Measurements from ENCODE around the gene TTLL10. TPM values are rescaled to one million over a fixed set of nuclear protein-coding genes. Genes with fewer than 3 reads are reported as not detected.

The TTLL10 gene
- total RNA-seq (2021) (4.0 and 5.8 TPM in 2 replicates), Bru-seq, nascent RNA (percentile 43 among the genes with signal in this experiment), BruChase-seq, experiment 1, labeled RNA remaining after a 2-hour chase (percentile 48 among the genes with signal in this experiment), BruChase-seq, experiment 2, labeled RNA remaining after a 6-hour chase (percentile 41 among the genes with signal in this experiment)
- long read RNA-seq, partial matches to known transcripts = 2 of 2 reads
- long read RNA-seq, other reads (novel, unspliced or antisense) = 0 of 2 reads

GRCh38 chr1:1173793-1174415 is at the start of gene TTLL10:
Gene TTLL10 (plus strand): TSS chr1:1173880. CDS start chr1:1179216, 5,336 bp downstream.
- DNase-seq = no peak

GRCh38 chr1:1124508-1124785 is 49.2 kb upstream of the TTLL10 start:
- intact Hi-C loops (cut with micrococcal nuclease; ENCODE audit: unreplicated experiment) = loop anchor here (2.0 kb wide), 1 partner anchor 38 kb away; no protein-coding TSS in a partner anchor
- BruUV-seq (replicated peaks) = no TSS peak
- CTCF ChIA-PET = interaction anchor here (0.7 kb wide), 1 partner anchor 167 kb away, joined by 5 read pairs; no protein-coding TSS in a partner anchor
- H4K20me1 ChIP-seq (ENCODE audit: insufficient read depth) = no peaks in the 10 kb centered on the region
- no peaks in the 10 kb centered on the region for H3K79me2 ChIP-seq (ENCODE audit: low read depth)
- no peaks in the 10 kb centered on the region for H3K9me3 ChIP-seq (ENCODE audit: insufficient read depth, low read depth)
- H3K9me2 ChIP-seq (ENCODE audit: insufficient read depth) = no peaks in the 10 kb centered on the region
- POLR2A ChIA-PET (ENCODE audit: unreplicated experiment) = interaction anchor here (0.6 kb wide), 1 partner anchor 38 kb away, joined by 4 read pairs; no protein-coding TSS in a partner anchor
- H3F3A ChIP-seq (ENCODE audit: insufficient read depth, low read depth) = peaks cover 28% of the 10 kb centered on the region; the same call in 1 of the 2 replicates
- H3K4me2 ChIP-seq = peak overlapping the region; percentile 69
- H3K4me1 ChIP-seq (replicated peaks; ENCODE audit: insufficient read depth) = peaks cover 22% of the 10 kb centered on the region
- no peak for DNase-seq
- H2AFZ ChIP-seq = no peak overlapping the region; the same call in 1 of the 2 replicates
- H3K27me3 ChIP-seq (ENCODE audit: insufficient read depth, low read depth) = no peaks in the 10 kb centered on the region
- H3K4me3 ChIP-seq = peak overlapping the region; percentile 9; the same call in 1 of the 2 replicates
- no peaks in the 10 kb centered on the region for H3K36me3 ChIP-seq (ENCODE audit: low read depth)
- H3K27ac ChIP-seq = no peak overlapping the region
- TF ChIP-seq, protein P1, sequence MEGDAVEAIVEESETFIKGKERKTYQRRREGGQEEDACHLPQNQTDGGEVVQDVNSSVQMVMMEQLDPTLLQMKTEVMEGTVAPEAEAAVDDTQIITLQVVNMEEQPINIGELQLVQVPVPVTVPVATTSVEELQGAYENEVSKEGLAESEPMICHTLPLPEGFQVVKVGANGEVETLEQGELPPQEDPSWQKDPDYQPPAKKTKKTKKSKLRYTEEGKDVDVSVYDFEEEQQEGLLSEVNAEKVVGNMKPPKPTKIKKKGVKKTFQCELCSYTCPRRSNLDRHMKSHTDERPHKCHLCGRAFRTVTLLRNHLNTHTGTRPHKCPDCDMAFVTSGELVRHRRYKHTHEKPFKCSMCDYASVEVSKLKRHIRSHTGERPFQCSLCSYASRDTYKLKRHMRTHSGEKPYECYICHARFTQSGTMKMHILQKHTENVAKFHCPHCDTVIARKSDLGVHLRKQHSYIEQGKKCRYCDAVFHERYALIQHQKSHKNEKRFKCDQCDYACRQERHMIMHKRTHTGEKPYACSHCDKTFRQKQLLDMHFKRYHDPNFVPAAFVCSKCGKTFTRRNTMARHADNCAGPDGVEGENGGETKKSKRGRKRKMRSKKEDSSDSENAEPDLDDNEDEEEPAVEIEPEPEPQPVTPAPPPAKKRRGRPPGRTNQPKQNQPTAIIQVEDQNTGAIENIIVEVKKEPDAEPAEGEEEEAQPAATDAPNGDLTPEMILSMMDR (conservative IDR thresholded peaks at IDR 0.05) = no peak
- TF ChIP-seq EZH2 (IDR thresholded peaks at IDR 0.05; ENCODE audit: low read depth) = no peak

More at GRCh38 chr1:1173793-1174415, at the start of gene TTLL10:
- BruUV-seq (replicated peaks) = no TSS peak
- POLR2A ChIA-PET (ENCODE audit: unreplicated experiment) = interaction anchor here (0.6 kb wide), 1 partner anchor 11 kb away, joined by 5 read pairs; no protein-coding TSS in a partner anchor
- no peaks in the 10 kb centered on the region for H3K9me2 ChIP-seq (ENCODE audit: insufficient read depth)
- no peak within 1 kb of the TSS for H3K27ac ChIP-seq
- H3K4me1 ChIP-seq (replicated peaks; ENCODE audit: insufficient read depth) = no peaks in the 10 kb centered on the region
- intact Hi-C loops (cut with micrococcal nuclease; ENCODE audit: unreplicated experiment) = no loop called here
- no peak within 1 kb of the TSS for H3K4me3 ChIP-seq
- H3K36me3 ChIP-seq (ENCODE audit: low read depth) = no peaks in the 10 kb centered on the region
- TF ChIP-seq, protein P1 (conservative IDR thresholded peaks at IDR 0.05) = no peak
- TF ChIP-seq EZH2 (IDR thresholded peaks at IDR 0.05; ENCODE audit: low read depth) = no peak
- peaks cover 14% of the 10 kb centered on the region for H4K20me1 ChIP-seq (ENCODE audit: insufficient read depth)
- no peaks in the 10 kb centered on the region for H3K27me3 ChIP-seq (ENCODE audit: insufficient read depth, low read depth)
- H3F3A ChIP-seq (ENCODE audit: insufficient read depth, low read depth) = peaks cover 11% of the 10 kb centered on the region; the same call in 1 of the 2 replicates
- CTCF ChIA-PET = no interaction called here
- no peak within 1 kb of the TSS for H3K4me2 ChIP-seq
- no peak within 1 kb of the TSS for H2AFZ ChIP-seq
- H3K79me2 ChIP-seq (ENCODE audit: low read depth) = no peaks in the 10 kb centered on the region
- H3K9me3 ChIP-seq (ENCODE audit: insufficient read depth, low read depth) = no peaks in the 10 kb centered on the region

DNA sequence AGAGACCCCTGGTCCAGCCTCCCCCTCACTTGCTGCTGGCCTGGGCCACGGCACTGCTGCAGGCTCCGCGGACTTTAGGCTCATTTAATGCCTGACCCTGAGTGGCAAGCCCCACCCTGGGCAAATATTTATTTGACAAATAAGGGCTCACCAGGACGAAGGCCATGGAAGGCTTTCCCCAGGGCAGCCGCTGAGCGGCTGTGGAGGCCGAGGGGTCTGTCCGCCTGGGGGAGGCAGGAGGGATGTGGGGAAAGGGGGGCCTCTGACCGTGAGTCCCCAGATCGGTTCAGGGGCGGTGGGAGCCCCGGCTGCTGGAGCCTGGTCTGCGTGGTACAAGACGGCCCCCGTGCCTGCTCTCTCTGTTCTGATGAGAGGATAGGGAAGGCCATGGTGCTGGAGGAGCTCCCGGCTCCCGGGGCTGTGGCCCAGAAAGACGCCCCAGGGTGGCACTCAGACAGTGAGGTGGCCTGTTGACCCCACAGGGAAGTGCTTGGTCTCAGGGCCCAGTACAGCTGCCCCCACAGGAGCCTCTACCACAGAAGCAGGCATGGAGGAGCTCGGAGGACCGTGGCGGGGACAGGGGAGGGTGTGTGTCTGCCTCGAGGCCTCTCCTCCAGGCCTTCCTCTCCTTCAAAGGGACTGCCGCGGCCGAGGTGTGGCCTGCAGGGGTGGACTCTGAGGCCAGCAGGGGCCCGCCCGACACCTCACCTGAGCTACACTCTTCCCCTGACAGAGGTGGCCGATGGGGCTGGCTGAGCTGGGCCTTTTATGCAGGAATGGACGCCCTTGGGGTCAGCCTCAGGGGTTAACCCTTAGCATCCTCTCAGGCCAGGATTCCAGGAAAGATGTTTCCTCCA is 48.7 kb upstream of the TTLL10 start:
- Histone ChIP-seq H3K4me3 (peak overlapping the region; percentile 9; the same call in 1 of the 2 replicates), H2AFZ (peak overlapping the region; percentile 55; the same call in 1 of the 2 replicates), H3K36me3 (ENCODE audit: low read depth) (no peaks in the 10 kb centered on the region), H4K20me1 (ENCODE audit: insufficient read depth) (no peaks in the 10 kb centered on the region), H3K4me2 (peak overlapping the region; percentile 69), H3F3A (ENCODE audit: insufficient read depth, low read depth) (peaks cover 28% of the 10 kb centered on the region; the same call in 1 of the 2 replicates), H3K27me3 (ENCODE audit: insufficient read depth, low read depth) (no peaks in the 10 kb centered on the region), H3K27ac (0 out of 2 replicates have a peak overlapping the region, but pooled peaks have one; percentile 27), H3K9me2 (ENCODE audit: insufficient read depth) (no peaks in the 10 kb centered on the region), H3K4me1 (replicated peaks; ENCODE audit: insufficient read depth) (peaks cover 22% of the 10 kb centered on the region), H3K79me2 (ENCODE audit: low read depth) (no peaks in the 10 kb centered on the region), H3K9me3 (ENCODE audit: insufficient read depth, low read depth) (no peaks in the 10 kb centered on the region)
- peak; percentile 43 to 51 for DNase-seq
- ChIA-PET POLR2A (ENCODE audit: unreplicated experiment) (interaction anchor here (0.6 kb wide), 1 partner anchor 37 kb away, joined by 4 read pairs; no protein-coding TSS in a partner anchor), CTCF (interaction anchor here (0.7 kb wide), 1 partner anchor 166 kb away, joined by 5 read pairs; no protein-coding TSS in a partner anchor)
- no TSS peak for BruUV-seq (replicated peaks)
- TF ChIP-seq, protein P1 (conservative IDR thresholded peaks at IDR 0.05) = no peak
- no peak for TF ChIP-seq EZH2 (IDR thresholded peaks at IDR 0.05; ENCODE audit: low read depth)
- intact Hi-C loops (cut with micrococcal nuclease; ENCODE audit: unreplicated experiment) = loop anchor here (2.0 kb wide), 1 partner anchor 38 kb away; no protein-coding TSS in a partner anchor

All from PC-9 (cell line).